H1 (cell line): ENCODE results near the gene HIVEP3.

Experiments used
- EP300 ChIP-seq, 2 experiments: IDR thresholded peaks; 1 replicate in 1 of 2; 2 replicates in 1 of 2; pipeline ENCODE4 v1.6.1; 2011 to 2012; ENCODE audit warnings: low read depth in 2 of 2, low read length in 2 of 2, mild to moderate bottlenecking in 2 of 2, borderline replicate concordance in 1 of 2, inconsistent platforms in 1 of 2, moderate library complexity in 1 of 2
- EZH2 ChIP-seq: fragments of 200-600 bp; sonication (generic); IDR thresholded peaks from 2 replicates; pipeline ENCODE4 v1.7.1; 2012; ENCODE audit warnings: low read depth, mild to moderate bottlenecking, moderate library complexity, low read length, inconsistent platforms; ENCODE audit not compliant: severe bottlenecking
- MAX ChIP-seq: IDR thresholded peaks from 2 replicates; pipeline ENCODE4 v1.6.1; 2012; ENCODE audit warnings: inconsistent platforms
- POLR2A ChIP-seq, 2 experiments: IDR thresholded peaks; 1 replicate in 1 of 2; 2 replicates in 1 of 2; pipeline ENCODE4 v1.6.1; 2011; ENCODE audit warnings: low read depth in 2 of 2, low read length in 2 of 2, mild to moderate bottlenecking in 2 of 2; ENCODE audit errors: control extremely low read depth in 1 of 2
- POLR2AphosphoS5 ChIP-seq: IDR thresholded peaks from 2 replicates; pipeline ENCODE4 v1.6.1; 2011; ENCODE audit warnings: low read depth, low read length
- RNF2 ChIP-seq: fragments of 200-900, 300-1000 bp; sonication (generic); IDR thresholded peaks from 2 replicates; pipeline ENCODE4 v1.7.1; 2016; ENCODE audit warnings: borderline replicate concordance, low read depth, mild to moderate bottlenecking, antibody characterized with exemption, low read length; ENCODE audit not compliant: poor library complexity, severe bottlenecking; ENCODE audit errors: missing control alignments
- SRF ChIP-seq: IDR thresholded peaks from 2 replicates; pipeline ENCODE4 v1.6.1; 2011; ENCODE audit warnings: mild to moderate bottlenecking, low read depth, low read length, moderate library complexity
- TAF1 ChIP-seq: IDR thresholded peaks from 2 replicates; pipeline ENCODE4 v1.6.1; 2011; ENCODE audit warnings: mild to moderate bottlenecking, low read depth, low read length
- TEAD4 ChIP-seq: IDR thresholded peaks from 2 replicates; pipeline ENCODE4 v1.6.1; 2012; ENCODE audit warnings: low read depth, low read length, inconsistent platforms, mixed read lengths
- TF ChIP-seq, protein P1 (sequence below), 3 experiments: IDR thresholded peaks; 1 replicate in 2 of 3; 2 replicates in 1 of 3; pipeline versions ENCODE4 v1.5.1 to v1.6.1; 2011; ENCODE audit warnings: low read length in 3 of 3, mild to moderate bottlenecking in 3 of 3, inconsistent platforms in 2 of 3, low read depth in 1 of 3, moderate library complexity in 1 of 3; ENCODE audit not compliant: insufficient read depth in 1 of 3; ENCODE audit errors: control extremely low read depth in 1 of 3
- TF ChIP-seq, protein P2 (sequence below): IDR thresholded peaks from 2 replicates; pipeline ENCODE4 v1.6.1; 2011; ENCODE audit warnings: low read length, improper control_type of control experiment

DNA sequence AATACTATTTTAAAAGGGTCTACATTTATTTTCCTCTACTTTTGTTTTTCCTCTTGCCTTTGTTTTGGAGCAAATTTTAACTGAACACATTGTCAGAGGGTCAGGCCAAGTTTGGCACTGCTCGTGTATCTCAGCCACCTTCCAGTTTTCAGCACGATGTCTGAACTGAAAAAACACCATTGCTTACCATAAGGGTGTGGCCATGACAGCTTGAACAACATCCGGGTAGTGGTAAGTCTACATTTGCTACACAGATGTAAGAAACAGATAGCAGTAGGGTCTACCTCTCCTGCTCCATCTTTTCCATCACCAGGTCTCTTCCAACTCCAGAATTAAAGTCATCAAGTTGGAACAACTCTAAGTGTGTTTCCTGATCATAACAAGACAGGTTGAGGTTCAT lies 4.2 kb downstream of the HIVEP3 start:
- TF ChIP-seq SRF (no peak), EP300 (IDR thresholded peaks at IDR 0.05; ENCODE audit: borderline replicate concordance in 1 of 2, low read depth in 2 of 2, low read length in 2 of 2) (no peak), POLR2A (IDR thresholded peaks at IDR 0.05; ENCODE audit: control extremely low read depth in 1 of 2, low read depth in 2 of 2, low read length in 2 of 2) (no peak), POLR2AphosphoS5 (no peak), TEAD4 (no peak), EZH2 (no peak), MAX (no peak), TAF1 (no peak), RNF2 (no peak)
- TF ChIP-seq, protein P1, sequence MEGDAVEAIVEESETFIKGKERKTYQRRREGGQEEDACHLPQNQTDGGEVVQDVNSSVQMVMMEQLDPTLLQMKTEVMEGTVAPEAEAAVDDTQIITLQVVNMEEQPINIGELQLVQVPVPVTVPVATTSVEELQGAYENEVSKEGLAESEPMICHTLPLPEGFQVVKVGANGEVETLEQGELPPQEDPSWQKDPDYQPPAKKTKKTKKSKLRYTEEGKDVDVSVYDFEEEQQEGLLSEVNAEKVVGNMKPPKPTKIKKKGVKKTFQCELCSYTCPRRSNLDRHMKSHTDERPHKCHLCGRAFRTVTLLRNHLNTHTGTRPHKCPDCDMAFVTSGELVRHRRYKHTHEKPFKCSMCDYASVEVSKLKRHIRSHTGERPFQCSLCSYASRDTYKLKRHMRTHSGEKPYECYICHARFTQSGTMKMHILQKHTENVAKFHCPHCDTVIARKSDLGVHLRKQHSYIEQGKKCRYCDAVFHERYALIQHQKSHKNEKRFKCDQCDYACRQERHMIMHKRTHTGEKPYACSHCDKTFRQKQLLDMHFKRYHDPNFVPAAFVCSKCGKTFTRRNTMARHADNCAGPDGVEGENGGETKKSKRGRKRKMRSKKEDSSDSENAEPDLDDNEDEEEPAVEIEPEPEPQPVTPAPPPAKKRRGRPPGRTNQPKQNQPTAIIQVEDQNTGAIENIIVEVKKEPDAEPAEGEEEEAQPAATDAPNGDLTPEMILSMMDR (IDR thresholded peaks at IDR 0.05; ENCODE audit: control extremely low read depth in 1 of 3, insufficient read depth in 1 of 3, low read depth in 1 of 3, low read length in 3 of 3) = no peak
- TF ChIP-seq, protein P2, sequence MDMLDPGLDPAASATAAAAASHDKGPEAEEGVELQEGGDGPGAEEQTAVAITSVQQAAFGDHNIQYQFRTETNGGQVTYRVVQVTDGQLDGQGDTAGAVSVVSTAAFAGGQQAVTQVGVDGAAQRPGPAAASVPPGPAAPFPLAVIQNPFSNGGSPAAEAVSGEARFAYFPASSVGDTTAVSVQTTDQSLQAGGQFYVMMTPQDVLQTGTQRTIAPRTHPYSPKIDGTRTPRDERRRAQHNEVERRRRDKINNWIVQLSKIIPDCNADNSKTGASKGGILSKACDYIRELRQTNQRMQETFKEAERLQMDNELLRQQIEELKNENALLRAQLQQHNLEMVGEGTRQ = no peak
